Uterus (tissue), 2 donors: Measurements from ENCODE around the gene KRTAP5-1.

Experiments
- CTCF ChIP-seq, 4 experiments: fragments of 200-600 bp in 2 of 4; fragments of 450-650 bp in 2 of 4; sonication (generic) in 2 of 4; IDR thresholded peaks; one replicate each; pipeline ENCODE4 v1.5.1; 2016 to 2019; ENCODE audit warnings: antibody characterized with exemption in 4 of 4, mild to moderate bottlenecking in 2 of 4, moderate library complexity in 1 of 4
- POLR2A ChIP-seq, 2 donors: fragments of 450-650 bp; IDR thresholded peaks; one replicate each; pipeline ENCODE4 v1.6.1; 2016; ENCODE audit warnings: antibody characterized with exemption in 2 of 2, mild to moderate bottlenecking in 1 of 2, moderate library complexity in 1 of 2

- TF ChIP-seq CTCF (IDR thresholded peaks at IDR 0.05) (no peak), POLR2A (IDR thresholded peaks at IDR 0.05) (no peak)
These were observed 29.9 kb downstream of the KRTAP5-1 start for GRCh38 chr11:1554981-1555712.
